Kidney tubule cell (primary cell): ENCODE measurements around the gene ODF4.
A peak's percentile ranks its signal among the peaks of the same experiment; 100 is the strongest.
"Not testable (repeated sequence)": the region's sequence is repeated elsewhere in the genome, so short reads cannot be mapped to it uniquely, and the experiment has no call there.

Experiments
- DNase-seq: peaks from one replicate; pipeline ENCODE4 v3.0.0-alpha.2; 2018; ENCODE audit warnings: low spot score

The ODF4 gene

GRCh38 chr17:8368193-8368592 lies 28.6 kb downstream of the ODF4 start:
- no peak for DNase-seq

- no peak for DNase-seq
Measured at GRCh38 chr17:8369944-8370343, 30.3 kb downstream of the ODF4 start.

- DNase-seq, result no peak
Measured at GRCh38 chr17:8371786-8372185, 32.1 kb downstream of the ODF4 start.

- DNase-seq, result no peak
Measured at GRCh38 chr17:8372422-8372821, 32.8 kb downstream of the ODF4 start.

- not testable (repeated sequence) for DNase-seq
Measured at GRCh38 chr17:8373856-8374255, 34.2 kb downstream of the ODF4 start.

- DNase-seq, result peak; percentile 72
Measured at GRCh38 chr17:8375738-8376259, 36.2 kb downstream of the ODF4 start.

GRCh38 chr17:8376271-8377067 lies 36.8 kb downstream of the ODF4 start, which contains the start of gene KRABD2:
Gene KRABD2, minus strand, starts transcription at chr17:8376704.
- DNase-seq, result peak; percentile 91

- DNase-seq, result no peak
Measured at GRCh38 chr17:8377422-8377821, 37.8 kb downstream of the ODF4 start.

GRCh38 chr17:8378117-8378516 lies 38.5 kb downstream of the ODF4 start:
- DNase-seq, result not testable (repeated sequence)

- no peak for DNase-seq
Measured at GRCh38 chr17:8380049-8380448, 40.4 kb downstream of the ODF4 start.

- DNase-seq, result peak; percentile 24
Measured at GRCh38 chr17:8382052-8382879, 42.6 kb downstream of the ODF4 start.

GRCh38 chr17:8382880-8383142 lies 43.2 kb downstream of the ODF4 start:
- DNase-seq, result no peak

GRCh38 chr17:8383143-8383822 lies 43.6 kb downstream of the ODF4 start, which contains the start of gene RPL26:
Gene RPL26, minus strand, starts transcription at chr17:8383193. Its CDS starts 883 bp downstream, at chr17:8382310.
- peak; percentile 99 for DNase-seq

- peak; percentile 99 for DNase-seq
Measured at GRCh38 chr17:8384801-8385378, 45.2 kb downstream of the ODF4 start.

- DNase-seq, result no peak
Measured at GRCh38 chr17:8386841-8387240, 47.2 kb downstream of the ODF4 start.

GRCh38 chr17:8387914-8388651 lies 48.4 kb downstream of the ODF4 start:
- DNase-seq, result no peak

- peak; percentile 46 for DNase-seq
Measured at GRCh38 chr17:8391711-8392110, 52.1 kb downstream of the ODF4 start.

GRCh38 chr17:8392274-8392673 lies 52.6 kb downstream of the ODF4 start:
- DNase-seq, result no peak

GRCh38 chr17:8392674-8393469 lies 53.2 kb downstream of the ODF4 start:
- DNase-seq, result no peak

- DNase-seq, result peak; percentile 88
Measured at GRCh38 chr17:8393470-8394231, 54.0 kb downstream of the ODF4 start.
